HEK293 (cell line): ENCODE data around the gene SIX2.
A peak's percentile ranks its signal among the peaks of the same experiment; 100 is the strongest.

Experiments
- CTCF ChIA-PET: fragments of 350-600 bp; formaldehyde crosslinking; extraction: SDS; loops from one replicate; lab custom pipeline; 2021; ENCODE audit warnings: antibody characterized with exemption; lab: Yijun Ruan, JAX
- POLR2A ChIA-PET: fragments of 300-600 bp; formaldehyde crosslinking; extraction: SDS; loops from one replicate; lab custom pipeline; 2020; ENCODE audit warnings: antibody characterized with exemption, inconsistent platforms; lab: Yijun Ruan, JAX
- H3K27ac ChIP-seq: fragments of 200-500 bp; sonication (Bioruptor generic); 2 replicates; pipeline ENCODE4 v1.5.1; 2014; ENCODE audit warnings: low read depth, low read length, control low read depth, inconsistent platforms; ENCODE audit errors: extremely low read depth
- H3K36me3 ChIP-seq, 2 experiments: fragments of 200-500 bp in 1 of 2; sonication (Bioruptor generic) in 1 of 2; 1 replicate in 1 of 2; 2 replicates in 1 of 2; pipeline ENCODE4 v1.5.1; 2014 to 2017; ENCODE audit warnings: inconsistent platforms in 2 of 2, low read length in 2 of 2; ENCODE audit not compliant: control insufficient read depth in 2 of 2, insufficient read depth in 1 of 2
- H3K4me1 ChIP-seq: fragments of 200-500 bp; sonication (Bioruptor generic); 2 replicates; pipeline ENCODE4 v1.5.1; 2014; ENCODE audit warnings: mild to moderate bottlenecking, low read length, inconsistent platforms; ENCODE audit not compliant: control insufficient read depth, insufficient read depth
- H3K4me3 ChIP-seq: 2 replicates; pipeline ENCODE4 v1.5.1; 2011; ENCODE audit warnings: low read depth, mild to moderate bottlenecking, control low read depth, low read length, moderate library complexity
- H3K9me3 ChIP-seq: fragments of 200-500 bp; sonication (Bioruptor generic); 2 replicates; pipeline ENCODE4 v1.5.1; 2014; ENCODE audit warnings: low read depth, low read length, inconsistent platforms; ENCODE audit not compliant: control insufficient read depth, insufficient read depth
- FEZF1 ChIP-seq: fragments of 450-650 bp; formaldehyde crosslinking; IDR thresholded peaks from 2 replicates; pipeline ENCODE4 v1.5.1; 2016; ENCODE audit warnings: missing biosample characterization, missing genetic modification characterization
- ZEB2 ChIP-seq: fragments of 450-650 bp; formaldehyde crosslinking; IDR thresholded peaks from 2 replicates; pipeline ENCODE4 v1.5.1; 2016; ENCODE audit warnings: missing biosample characterization, missing genetic modification characterization
- ZNF133 ChIP-seq: fragments of 450-650 bp; formaldehyde crosslinking; IDR thresholded peaks from 2 replicates; pipeline ENCODE4 v1.5.1; 2016; ENCODE audit warnings: missing biosample characterization, missing genetic modification characterization
- ZNF155 ChIP-seq: fragments of 450-650 bp; formaldehyde crosslinking; IDR thresholded peaks from 2 replicates; pipeline ENCODE4 v1.5.1; 2016; ENCODE audit warnings: missing biosample characterization, missing genetic modification characterization
- ZNF248 ChIP-seq: fragments of 450-650 bp; formaldehyde crosslinking; IDR thresholded peaks from 2 replicates; pipeline ENCODE4 v1.5.1; 2017; ENCODE audit warnings: missing biosample characterization, missing genetic modification characterization
- ZNF266 ChIP-seq: fragments of 450-650 bp; formaldehyde crosslinking; IDR thresholded peaks from 2 replicates; pipeline ENCODE4 v1.5.1; 2016; ENCODE audit warnings: missing biosample characterization, missing genetic modification characterization, low read depth
- ZNF394 ChIP-seq: fragments of 450-650 bp; formaldehyde crosslinking; IDR thresholded peaks from 2 replicates; pipeline ENCODE4 v1.5.1; 2016; ENCODE audit warnings: missing biosample characterization, missing genetic modification characterization, mild to moderate bottlenecking, moderate library complexity, borderline replicate concordance
- ZNF514 ChIP-seq: fragments of 450-650 bp; formaldehyde crosslinking; IDR thresholded peaks from 2 replicates; pipeline ENCODE4 v1.5.1; 2016; ENCODE audit warnings: missing biosample characterization, missing genetic modification characterization
- ZNF544 ChIP-seq: fragments of 450-650 bp; formaldehyde crosslinking; IDR thresholded peaks from 2 replicates; pipeline ENCODE4 v1.5.0; 2017; ENCODE audit warnings: missing biosample characterization, missing genetic modification characterization
- ZNF658 ChIP-seq: fragments of 450-650 bp; formaldehyde crosslinking; IDR thresholded peaks from 2 replicates; pipeline ENCODE4; 2016; ENCODE audit warnings: missing biosample characterization, missing genetic modification characterization
- TF ChIP-seq, protein P1 (sequence below): fragments of 450-650 bp; formaldehyde crosslinking; IDR thresholded peaks from 2 replicates; pipeline ENCODE4 v1.5.1; 2016; ENCODE audit warnings: missing biosample characterization, missing genetic modification characterization
- TF ChIP-seq, protein P2 (sequence below): fragments of 450-650 bp; formaldehyde crosslinking; IDR thresholded peaks from 2 replicates; pipeline ENCODE4 v1.5.1; 2016; ENCODE audit warnings: missing biosample characterization, missing genetic modification characterization, borderline replicate concordance
- TF ChIP-seq, protein P3 (sequence below): fragments of 450-650 bp; formaldehyde crosslinking; IDR thresholded peaks from 2 replicates; pipeline ENCODE4 v1.5.1; 2017; ENCODE audit warnings: missing biosample characterization, missing genetic modification characterization
- TF ChIP-seq, protein P4 (sequence below): fragments of 450-650 bp; formaldehyde crosslinking; IDR thresholded peaks from 2 replicates; pipeline ENCODE4 v1.5.1; 2016; ENCODE audit warnings: missing biosample characterization, missing genetic modification characterization
- TF ChIP-seq, protein P5 (sequence below): fragments of 450-650 bp; formaldehyde crosslinking; IDR thresholded peaks from 2 replicates; pipeline ENCODE4 v1.5.1; 2016; ENCODE audit warnings: missing biosample characterization, missing genetic modification characterization
- TF ChIP-seq, protein P6 (sequence below): fragments of 450-650 bp; formaldehyde crosslinking; IDR thresholded peaks from 2 replicates; pipeline ENCODE4 v1.5.1; 2016; ENCODE audit warnings: missing biosample characterization, missing genetic modification characterization

SIX2 gene

DNA sequence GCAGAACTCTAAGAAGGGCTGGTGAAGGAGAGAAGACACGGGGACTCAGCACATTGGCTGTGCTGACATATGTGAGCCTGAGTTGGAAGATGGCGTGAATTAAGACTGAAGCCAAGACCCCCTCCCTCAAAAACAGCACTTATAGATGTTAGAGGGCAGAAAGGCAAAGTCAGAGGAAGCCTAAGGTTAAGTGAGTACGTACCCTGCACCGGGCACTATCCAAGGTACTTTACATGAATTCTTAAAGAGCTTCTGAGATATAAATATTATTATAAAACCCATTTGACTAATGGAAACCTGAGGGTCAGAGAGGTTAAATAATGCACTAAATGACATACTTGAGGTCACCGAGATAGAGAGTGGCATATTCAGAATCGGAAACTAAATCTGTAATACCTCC, 42.2 kb downstream of the SIX2 start:
- no peaks in the 10 kb centered on the region for H3K36me3 ChIP-seq
- no peaks in the 10 kb centered on the region for H3K4me1 ChIP-seq
- POLR2A ChIA-PET, result no interaction called here
- TF ChIP-seq ZNF514, result no peak
- TF ChIP-seq, protein P1, sequence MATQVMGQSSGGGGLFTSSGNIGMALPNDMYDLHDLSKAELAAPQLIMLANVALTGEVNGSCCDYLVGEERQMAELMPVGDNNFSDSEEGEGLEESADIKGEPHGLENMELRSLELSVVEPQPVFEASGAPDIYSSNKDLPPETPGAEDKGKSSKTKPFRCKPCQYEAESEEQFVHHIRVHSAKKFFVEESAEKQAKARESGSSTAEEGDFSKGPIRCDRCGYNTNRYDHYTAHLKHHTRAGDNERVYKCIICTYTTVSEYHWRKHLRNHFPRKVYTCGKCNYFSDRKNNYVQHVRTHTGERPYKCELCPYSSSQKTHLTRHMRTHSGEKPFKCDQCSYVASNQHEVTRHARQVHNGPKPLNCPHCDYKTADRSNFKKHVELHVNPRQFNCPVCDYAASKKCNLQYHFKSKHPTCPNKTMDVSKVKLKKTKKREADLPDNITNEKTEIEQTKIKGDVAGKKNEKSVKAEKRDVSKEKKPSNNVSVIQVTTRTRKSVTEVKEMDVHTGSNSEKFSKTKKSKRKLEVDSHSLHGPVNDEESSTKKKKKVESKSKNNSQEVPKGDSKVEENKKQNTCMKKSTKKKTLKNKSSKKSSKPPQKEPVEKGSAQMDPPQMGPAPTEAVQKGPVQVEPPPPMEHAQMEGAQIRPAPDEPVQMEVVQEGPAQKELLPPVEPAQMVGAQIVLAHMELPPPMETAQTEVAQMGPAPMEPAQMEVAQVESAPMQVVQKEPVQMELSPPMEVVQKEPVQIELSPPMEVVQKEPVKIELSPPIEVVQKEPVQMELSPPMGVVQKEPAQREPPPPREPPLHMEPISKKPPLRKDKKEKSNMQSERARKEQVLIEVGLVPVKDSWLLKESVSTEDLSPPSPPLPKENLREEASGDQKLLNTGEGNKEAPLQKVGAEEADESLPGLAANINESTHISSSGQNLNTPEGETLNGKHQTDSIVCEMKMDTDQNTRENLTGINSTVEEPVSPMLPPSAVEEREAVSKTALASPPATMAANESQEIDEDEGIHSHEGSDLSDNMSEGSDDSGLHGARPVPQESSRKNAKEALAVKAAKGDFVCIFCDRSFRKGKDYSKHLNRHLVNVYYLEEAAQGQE, result peak; percentile 37; the same call in 1 of the 2 replicates
- TF ChIP-seq, all 188 proteins: peak for 1
- Histone ChIP-seq H3K4me3 (no peak overlapping the region), H3K27ac (no peak overlapping the region), H3K9me3 (no peaks in the 10 kb centered on the region)
- CTCF ChIA-PET, result interaction anchor here (0.5 to 0.6 kb wide), 5 partner anchors 10 to 921 kb away, joined by 3 read pairs; no protein-coding TSS in a partner anchor

DNA sequence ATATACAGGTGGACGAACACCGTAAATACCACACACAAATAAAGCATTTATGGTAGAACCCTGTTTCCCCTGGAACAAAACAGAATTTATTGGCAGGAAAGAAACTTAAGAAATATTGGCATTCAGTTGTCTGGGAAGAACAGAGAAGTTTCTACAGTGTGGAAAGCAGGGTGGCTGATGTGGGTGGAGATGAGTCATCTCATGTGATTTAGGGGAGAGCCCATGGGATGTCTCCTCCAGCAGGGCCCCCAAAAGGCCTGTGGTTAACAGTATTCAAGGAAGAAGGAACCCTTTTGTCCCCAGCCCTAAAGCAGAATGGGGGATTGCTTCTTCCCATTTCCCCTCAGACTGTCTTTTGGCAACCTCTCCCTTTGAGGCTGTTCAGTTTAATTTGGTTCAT, 43.6 kb downstream of the SIX2 start:
- ChIA-PET CTCF (interaction anchor here (0.6 to 1.0 kb wide), 4 partner anchors 10 to 1114 kb away, joined by 3 to 8 read pairs (median 4); no protein-coding TSS in a partner anchor), POLR2A (no interaction called here)
- Histone ChIP-seq H3K4me1 (no peaks in the 10 kb centered on the region), H3K27ac (no peak overlapping the region), H3K36me3 (no peaks in the 10 kb centered on the region), H3K9me3 (no peaks in the 10 kb centered on the region), H3K4me3 (no peak overlapping the region)
- no peak for TF ChIP-seq ZNF544 (tag by site-specific recombination)
- TF ChIP-seq, protein P2, sequence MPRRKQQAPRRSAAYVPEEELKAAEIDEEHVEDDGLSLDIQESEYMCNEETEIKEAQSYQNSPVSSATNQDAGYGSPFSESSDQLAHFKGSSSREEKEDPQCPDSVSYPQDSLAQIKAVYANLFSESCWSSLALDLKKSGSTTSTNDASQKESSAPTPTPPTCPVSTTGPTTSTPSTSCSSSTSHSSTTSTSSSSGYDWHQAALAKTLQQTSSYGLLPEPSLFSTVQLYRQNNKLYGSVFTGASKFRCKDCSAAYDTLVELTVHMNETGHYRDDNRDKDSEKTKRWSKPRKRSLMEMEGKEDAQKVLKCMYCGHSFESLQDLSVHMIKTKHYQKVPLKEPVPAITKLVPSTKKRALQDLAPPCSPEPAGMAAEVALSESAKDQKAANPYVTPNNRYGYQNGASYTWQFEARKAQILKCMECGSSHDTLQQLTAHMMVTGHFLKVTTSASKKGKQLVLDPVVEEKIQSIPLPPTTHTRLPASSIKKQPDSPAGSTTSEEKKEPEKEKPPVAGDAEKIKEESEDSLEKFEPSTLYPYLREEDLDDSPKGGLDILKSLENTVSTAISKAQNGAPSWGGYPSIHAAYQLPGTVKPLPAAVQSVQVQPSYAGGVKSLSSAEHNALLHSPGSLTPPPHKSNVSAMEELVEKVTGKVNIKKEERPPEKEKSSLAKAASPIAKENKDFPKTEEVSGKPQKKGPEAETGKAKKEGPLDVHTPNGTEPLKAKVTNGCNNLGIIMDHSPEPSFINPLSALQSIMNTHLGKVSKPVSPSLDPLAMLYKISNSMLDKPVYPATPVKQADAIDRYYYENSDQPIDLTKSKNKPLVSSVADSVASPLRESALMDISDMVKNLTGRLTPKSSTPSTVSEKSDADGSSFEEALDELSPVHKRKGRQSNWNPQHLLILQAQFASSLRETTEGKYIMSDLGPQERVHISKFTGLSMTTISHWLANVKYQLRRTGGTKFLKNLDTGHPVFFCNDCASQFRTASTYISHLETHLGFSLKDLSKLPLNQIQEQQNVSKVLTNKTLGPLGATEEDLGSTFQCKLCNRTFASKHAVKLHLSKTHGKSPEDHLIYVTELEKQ (tag by site-specific recombination), result no peak
- no peak for TF ChIP-seq ZNF394 (tag by site-specific recombination)
- TF ChIP-seq FEZF1 (tag by site-specific recombination), result no peak
- TF ChIP-seq ZNF133, result no peak
- TF ChIP-seq, protein P3, sequence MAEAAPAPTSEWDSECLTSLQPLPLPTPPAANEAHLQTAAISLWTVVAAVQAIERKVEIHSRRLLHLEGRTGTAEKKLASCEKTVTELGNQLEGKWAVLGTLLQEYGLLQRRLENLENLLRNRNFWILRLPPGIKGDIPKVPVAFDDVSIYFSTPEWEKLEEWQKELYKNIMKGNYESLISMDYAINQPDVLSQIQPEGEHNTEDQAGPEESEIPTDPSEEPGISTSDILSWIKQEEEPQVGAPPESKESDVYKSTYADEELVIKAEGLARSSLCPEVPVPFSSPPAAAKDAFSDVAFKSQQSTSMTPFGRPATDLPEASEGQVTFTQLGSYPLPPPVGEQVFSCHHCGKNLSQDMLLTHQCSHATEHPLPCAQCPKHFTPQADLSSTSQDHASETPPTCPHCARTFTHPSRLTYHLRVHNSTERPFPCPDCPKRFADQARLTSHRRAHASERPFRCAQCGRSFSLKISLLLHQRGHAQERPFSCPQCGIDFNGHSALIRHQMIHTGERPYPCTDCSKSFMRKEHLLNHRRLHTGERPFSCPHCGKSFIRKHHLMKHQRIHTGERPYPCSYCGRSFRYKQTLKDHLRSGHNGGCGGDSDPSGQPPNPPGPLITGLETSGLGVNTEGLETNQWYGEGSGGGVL (tag by site-specific recombination), result no peak
- TF ChIP-seq, protein P4, sequence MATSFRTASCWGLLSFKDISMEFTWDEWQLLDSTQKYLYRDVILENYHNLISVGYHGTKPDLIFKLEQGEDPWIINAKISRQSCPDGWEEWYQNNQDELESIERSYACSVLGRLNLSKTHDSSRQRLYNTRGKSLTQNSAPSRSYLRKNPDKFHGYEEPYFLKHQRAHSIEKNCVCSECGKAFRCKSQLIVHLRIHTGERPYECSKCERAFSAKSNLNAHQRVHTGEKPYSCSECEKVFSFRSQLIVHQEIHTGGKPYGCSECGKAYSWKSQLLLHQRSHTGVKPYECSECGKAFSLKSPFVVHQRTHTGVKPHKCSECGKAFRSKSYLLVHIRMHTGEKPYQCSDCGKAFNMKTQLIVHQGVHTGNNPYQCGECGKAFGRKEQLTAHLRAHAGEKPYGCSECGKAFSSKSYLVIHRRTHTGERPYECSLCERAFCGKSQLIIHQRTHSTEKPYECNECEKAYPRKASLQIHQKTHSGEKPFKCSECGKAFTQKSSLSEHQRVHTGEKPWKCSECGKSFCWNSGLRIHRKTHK, result no peak
- TF ChIP-seq, protein P5, sequence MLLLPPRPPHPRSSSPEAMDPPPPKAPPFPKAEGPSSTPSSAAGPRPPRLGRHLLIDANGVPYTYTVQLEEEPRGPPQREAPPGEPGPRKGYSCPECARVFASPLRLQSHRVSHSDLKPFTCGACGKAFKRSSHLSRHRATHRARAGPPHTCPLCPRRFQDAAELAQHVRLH (tag by site-specific recombination), result no peak
- no peak for TF ChIP-seq ZNF658 (tag by site-specific recombination)
- TF ChIP-seq, protein P6, sequence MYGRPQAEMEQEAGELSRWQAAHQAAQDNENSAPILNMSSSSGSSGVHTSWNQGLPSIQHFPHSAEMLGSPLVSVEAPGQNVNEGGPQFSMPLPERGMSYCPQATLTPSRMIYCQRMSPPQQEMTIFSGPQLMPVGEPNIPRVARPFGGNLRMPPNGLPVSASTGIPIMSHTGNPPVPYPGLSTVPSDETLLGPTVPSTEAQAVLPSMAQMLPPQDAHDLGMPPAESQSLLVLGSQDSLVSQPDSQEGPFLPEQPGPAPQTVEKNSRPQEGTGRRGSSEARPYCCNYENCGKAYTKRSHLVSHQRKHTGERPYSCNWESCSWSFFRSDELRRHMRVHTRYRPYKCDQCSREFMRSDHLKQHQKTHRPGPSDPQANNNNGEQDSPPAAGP (tag by site-specific recombination), result no peak
- TF ChIP-seq ZNF248 (tag by site-specific recombination), result no peak
- TF ChIP-seq ZEB2 (tag by site-specific recombination), result no peak
- TF ChIP-seq ZNF266, result no peak
- TF ChIP-seq ZNF155 (tag by site-specific recombination), result no peak
